AG09309 (cell line): ENCODE results near the gene CD22.

Experiments
- DNase-seq: peaks from one replicate; pipeline ENCODE4 v3.0.0-alpha.2; 2010; ENCODE audit warnings: low read depth
- H3K4me3 ChIP-seq: 2 replicates; pipeline ENCODE4 v1.5.1; 2011; ENCODE audit warnings: mild to moderate bottlenecking, low read depth, low read length, moderate library complexity; ENCODE audit not compliant: control insufficient read depth
- TF ChIP-seq, protein P1 (sequence below): IDR thresholded peaks from 2 replicates; pipeline ENCODE4 v1.5.1; 2011; ENCODE audit warnings: mild to moderate bottlenecking, low read depth, low read length, inconsistent platforms; ENCODE audit not compliant: insufficient read depth, control insufficient read depth; ENCODE audit errors: missing control alignments

CD22 gene

GRCh38 chr19:35292421-35293362 lies 36.3 kb upstream of the CD22 start:
- no peak overlapping the region for H3K4me3 ChIP-seq
- DNase-seq: no peak
- TF ChIP-seq, protein P1, sequence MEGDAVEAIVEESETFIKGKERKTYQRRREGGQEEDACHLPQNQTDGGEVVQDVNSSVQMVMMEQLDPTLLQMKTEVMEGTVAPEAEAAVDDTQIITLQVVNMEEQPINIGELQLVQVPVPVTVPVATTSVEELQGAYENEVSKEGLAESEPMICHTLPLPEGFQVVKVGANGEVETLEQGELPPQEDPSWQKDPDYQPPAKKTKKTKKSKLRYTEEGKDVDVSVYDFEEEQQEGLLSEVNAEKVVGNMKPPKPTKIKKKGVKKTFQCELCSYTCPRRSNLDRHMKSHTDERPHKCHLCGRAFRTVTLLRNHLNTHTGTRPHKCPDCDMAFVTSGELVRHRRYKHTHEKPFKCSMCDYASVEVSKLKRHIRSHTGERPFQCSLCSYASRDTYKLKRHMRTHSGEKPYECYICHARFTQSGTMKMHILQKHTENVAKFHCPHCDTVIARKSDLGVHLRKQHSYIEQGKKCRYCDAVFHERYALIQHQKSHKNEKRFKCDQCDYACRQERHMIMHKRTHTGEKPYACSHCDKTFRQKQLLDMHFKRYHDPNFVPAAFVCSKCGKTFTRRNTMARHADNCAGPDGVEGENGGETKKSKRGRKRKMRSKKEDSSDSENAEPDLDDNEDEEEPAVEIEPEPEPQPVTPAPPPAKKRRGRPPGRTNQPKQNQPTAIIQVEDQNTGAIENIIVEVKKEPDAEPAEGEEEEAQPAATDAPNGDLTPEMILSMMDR: no peak

GRCh38 chr19:35293363-35293739 lies 35.6 kb upstream of the CD22 start:
- TF ChIP-seq, protein P1: no peak
- no peak for DNase-seq
- no peak overlapping the region for H3K4me3 ChIP-seq

GRCh38 chr19:35293808-35294207 lies 35.2 kb upstream of the CD22 start:
- TF ChIP-seq, protein P1: no peak
- no peak overlapping the region for H3K4me3 ChIP-seq
- DNase-seq: no peak

DNA sequence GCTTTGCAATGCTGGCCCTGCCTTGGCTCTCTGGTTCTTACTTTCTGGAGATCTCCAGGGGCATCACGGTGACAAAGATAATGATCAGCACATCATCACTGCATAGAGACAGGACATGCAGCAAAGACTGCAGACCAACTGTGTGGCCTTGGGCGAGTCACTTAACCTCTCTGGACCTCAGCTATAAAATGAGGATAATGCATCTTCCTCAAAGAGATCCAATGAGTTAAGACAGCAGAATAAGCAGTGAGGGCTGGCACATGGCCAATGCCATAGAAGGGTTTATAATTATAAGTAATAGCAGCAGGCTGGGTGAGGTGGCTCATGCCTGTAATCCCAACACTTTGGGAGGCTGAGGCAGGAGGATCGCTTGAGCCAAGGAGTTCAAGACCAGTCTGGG lies 34.7 kb upstream of the CD22 start:
- TF ChIP-seq, protein P1: no peak
- no peak for DNase-seq
- H3K4me3 ChIP-seq: no peak overlapping the region

- H3K4me3 ChIP-seq: no peak overlapping the region
- DNase-seq: no peak
- TF ChIP-seq, protein P1: no peak
These were observed 33.9 kb upstream of the CD22 start for GRCh38 chr19:35294859-35295791.

- no peak for DNase-seq
- no peak overlapping the region for H3K4me3 ChIP-seq
- TF ChIP-seq, protein P1: no peak
These were observed 33.1 kb upstream of the CD22 start for GRCh38 chr19:35295792-35296462.
